SK-N-SH treated with all-trans-retinoic acid at 6 μM for 48 hours (cell line): ENCODE data around the gene HIF3A.

Experiments used
- CSDC2 ChIP-seq: fragments of 250-450 bp; sonication (Bioruptor Pico); IDR thresholded peaks from 2 replicates; pipeline ENCODE4 v1.5.0; 2020; ENCODE audit warnings: mild to moderate bottlenecking, moderate library complexity
- CSRNP3 ChIP-seq: fragments of 250-450 bp; sonication (Bioruptor Pico); IDR thresholded peaks from 2 replicates; pipeline ENCODE4 v1.5.1; 2021; ENCODE audit warnings: mild to moderate bottlenecking, moderate library complexity
- ISL1 ChIP-seq: fragments of 250-450 bp; sonication (Bioruptor Pico); IDR thresholded peaks from 2 replicates; pipeline ENCODE4 v2.1.2; 2022; ENCODE audit warnings: mild to moderate bottlenecking, moderate library complexity
- OSR1 ChIP-seq: fragments of 250-450 bp; sonication (Bioruptor Pico); IDR thresholded peaks from 2 replicates; pipeline ENCODE4 v1.8.0; 2022; ENCODE audit warnings: moderate library complexity, mild to moderate bottlenecking, inconsistent platforms
- SNAI2 ChIP-seq: fragments of 250-450 bp; sonication (Bioruptor Pico); IDR thresholded peaks from 2 replicates; pipeline ENCODE4 v1.5.0; 2020; ENCODE audit warnings: mild to moderate bottlenecking, moderate library complexity
- ZFP3 ChIP-seq: fragments of 250-450 bp; sonication (Bioruptor Pico); IDR thresholded peaks from 2 replicates; pipeline ENCODE4 v1.5.0; 2020; ENCODE audit warnings: mild to moderate bottlenecking, moderate library complexity

- TF ChIP-seq CSDC2 (CRISPR knock-in tag) (no peak), SNAI2 (CRISPR knock-in tag) (no peak), ISL1 (CRISPR knock-in tag) (no peak), CSRNP3 (CRISPR knock-in tag) (no peak), OSR1 (CRISPR knock-in tag) (no peak), ZFP3 (CRISPR knock-in tag) (no peak)
Observed at GRCh38 chr19:46367426-46367825, 70.6 kb downstream of the HIF3A start.
